DND-41 (cell line): ENCODE results near the gene FAM50A.

Source experiments
- ATAC-seq: fragments of 200-7000 bp; cut with Tn5 transposase; 3 replicates; pipeline ENCODE4 v1.9.1; 2021; ENCODE audit warnings: low read depth; ENCODE audit not compliant: insufficient read depth
- DNase-seq: peaks from one replicate; pipeline ENCODE4 v3.0.0-alpha.2; 2020
- H2AFZ ChIP-seq: 2 replicates; pipeline ENCODE4 v1.6.0; 2012; ENCODE audit warnings: low read depth, low read length
- H3K27ac ChIP-seq: 2 replicates; pipeline ENCODE4 v1.5.1; 2012; ENCODE audit warnings: low read length, inconsistent platforms
- H3K27me3 ChIP-seq: fragments of 200-600 bp; sonication (generic); 2 replicates; pipeline ENCODE4 v1.6.0; 2012; ENCODE audit warnings: low read length, mild to moderate bottlenecking, inconsistent platforms; ENCODE audit not compliant: insufficient read depth, poor library complexity
- H3K36me3 ChIP-seq: 2 replicates; pipeline ENCODE4 v1.5.1; 2012; ENCODE audit warnings: low read length, inconsistent platforms; ENCODE audit not compliant: insufficient read depth
- H3K4me1 ChIP-seq: 2 replicates; pipeline ENCODE4 v1.5.1; 2012; ENCODE audit warnings: mild to moderate bottlenecking, low read length; ENCODE audit not compliant: insufficient read depth
- H3K4me2 ChIP-seq: 2 replicates; pipeline ENCODE4 v1.6.0; 2012; ENCODE audit warnings: mild to moderate bottlenecking, moderate library complexity, low read length, inconsistent platforms; ENCODE audit not compliant: insufficient read depth
- H3K4me3 ChIP-seq, 2 experiments: fragments of 200-600 bp in 1 of 2; shearing (Covaris generic) in 1 of 2; 2 replicates each; pipeline ENCODE4 v1.5.1; 2012 to 2016; ENCODE audit warnings: inconsistent platforms in 2 of 2, low read length in 2 of 2, mild to moderate bottlenecking in 2 of 2, low read depth in 1 of 2, moderate library complexity in 1 of 2
- H3K79me2 ChIP-seq: 2 replicates; pipeline ENCODE4 v1.6.0; 2012; ENCODE audit warnings: low read length, inconsistent platforms; ENCODE audit not compliant: insufficient read depth
- H3K9ac ChIP-seq: 2 replicates; pipeline ENCODE4 v1.6.0; 2012; ENCODE audit warnings: low read depth, mild to moderate bottlenecking, inconsistent platforms, low read length, moderate library complexity
- H3K9me3 ChIP-seq: 2 replicates; pipeline ENCODE4 v1.5.1; 2012; ENCODE audit warnings: low read length, moderate library complexity, mild to moderate bottlenecking, inconsistent platforms; ENCODE audit not compliant: insufficient read depth, severe bottlenecking
- H4K20me1 ChIP-seq: 2 replicates; pipeline ENCODE4 v1.6.0; 2012; ENCODE audit warnings: low read length; ENCODE audit not compliant: insufficient read depth
- CTCF ChIP-seq: IDR thresholded peaks from 2 replicates; pipeline ENCODE4 v1.5.1; 2012; ENCODE audit warnings: borderline replicate concordance, low read length, moderate library complexity, mild to moderate bottlenecking; ENCODE audit not compliant: poor library complexity, severe bottlenecking; ENCODE audit errors: extremely low read depth
- EZH2 ChIP-seq: IDR thresholded peaks from 3 replicates; pipeline ENCODE4 v1.6.1; 2012; ENCODE audit warnings: borderline replicate concordance, low read depth, mild to moderate bottlenecking, moderate library complexity, low read length, inconsistent platforms; ENCODE audit not compliant: severe bottlenecking

Gene FAM50A

GRCh38 chrX:154440623-154441357, 3.2 kb upstream of the FAM50A start:
- peaks cover 31% of the 10 kb centered on the region for H4K20me1 ChIP-seq
- no peak for ATAC-seq

GRCh38 chrX:154441564-154441963, 2.4 kb upstream of the FAM50A start:
- H3K27me3 ChIP-seq: no peaks in the 10 kb centered on the region
- H4K20me1 ChIP-seq: peaks cover 31% of the 10 kb centered on the region
- TF ChIP-seq CTCF (no peak), EZH2 (no peak)
- H3K79me2 ChIP-seq: peaks cover 31% of the 10 kb centered on the region
- ATAC-seq (no peak), DNase-seq (no peak)
- H2AFZ ChIP-seq: no peak overlapping the region
- no peak overlapping the region for H3K4me3 ChIP-seq
- no peak overlapping the region for H3K9ac ChIP-seq
- H3K27ac ChIP-seq: no peak overlapping the region
- peaks cover 34% of the 10 kb centered on the region for H3K4me1 ChIP-seq
- H3K36me3 ChIP-seq: peaks cover 43% of the 10 kb centered on the region
- no peaks in the 10 kb centered on the region for H3K9me3 ChIP-seq
- H3K4me2 ChIP-seq: no peak overlapping the region

More at GRCh38 chrX:154440623-154441357, 3.2 kb upstream of the FAM50A start:
- Histone ChIP-seq H3K4me1 (peaks cover 41% of the 10 kb centered on the region), H3K9ac (no peak overlapping the region), H3K4me2 (no peak overlapping the region), H3K79me2 (peaks cover 31% of the 10 kb centered on the region), H3K36me3 (peaks cover 46% of the 10 kb centered on the region), H2AFZ (no peak overlapping the region), H3K27ac (no peak overlapping the region), H3K27me3 (no peaks in the 10 kb centered on the region), H3K9me3 (no peaks in the 10 kb centered on the region), H3K4me3 (no peak overlapping the region)
- DNase-seq: no peak
- TF ChIP-seq EZH2: no peak
- no peak for TF ChIP-seq CTCF

GRCh38 chrX:154441984-154442707, 1.8 kb upstream of the FAM50A start:
- Histone ChIP-seq H2AFZ (no peak overlapping the region), H3K79me2 (peaks cover 30% of the 10 kb centered on the region), H3K27ac (no peak overlapping the region), H3K9ac (no peak overlapping the region), H3K9me3 (no peaks in the 10 kb centered on the region), H4K20me1 (peaks cover 31% of the 10 kb centered on the region), H3K4me3 (no peak overlapping the region), H3K4me2 (no peak overlapping the region), H3K27me3 (no peaks in the 10 kb centered on the region), H3K4me1 (peaks cover 34% of the 10 kb centered on the region), H3K36me3 (peaks cover 43% of the 10 kb centered on the region)
- DNase-seq (no peak), ATAC-seq (no peak)
- no peak for TF ChIP-seq CTCF
